K562 (cell line): ENCODE data around the gene CLCF1.

ENCODE experiments used
- BRF1 ChIP-seq: IDR thresholded peaks from 3 replicates; pipeline ENCODE4 v1.6.1; 2011; ENCODE audit warnings: borderline replicate concordance, mild to moderate bottlenecking; ENCODE audit not compliant: insufficient read length; ENCODE audit errors: extremely low read depth
- TF ChIP-seq, protein P1 (sequence below): sonication (generic); formaldehyde crosslinking; IDR thresholded peaks from 2 replicates; pipeline ENCODE4 v1.8.0; 2022; ENCODE audit warnings: mild to moderate bottlenecking, low read depth, missing genetic modification reagents
- TF ChIP-seq, protein P2 (sequence below): conservative IDR thresholded peaks from 2 replicates; pipeline ENCODE4 v1.6.1; 2011; ENCODE audit warnings: low read depth, mild to moderate bottlenecking, low read length; ENCODE audit not compliant: control insufficient read depth

GRCh38 chr11:67406969-67407687, 33.7 kb upstream of the CLCF1 start:
- TF ChIP-seq, protein P1, sequence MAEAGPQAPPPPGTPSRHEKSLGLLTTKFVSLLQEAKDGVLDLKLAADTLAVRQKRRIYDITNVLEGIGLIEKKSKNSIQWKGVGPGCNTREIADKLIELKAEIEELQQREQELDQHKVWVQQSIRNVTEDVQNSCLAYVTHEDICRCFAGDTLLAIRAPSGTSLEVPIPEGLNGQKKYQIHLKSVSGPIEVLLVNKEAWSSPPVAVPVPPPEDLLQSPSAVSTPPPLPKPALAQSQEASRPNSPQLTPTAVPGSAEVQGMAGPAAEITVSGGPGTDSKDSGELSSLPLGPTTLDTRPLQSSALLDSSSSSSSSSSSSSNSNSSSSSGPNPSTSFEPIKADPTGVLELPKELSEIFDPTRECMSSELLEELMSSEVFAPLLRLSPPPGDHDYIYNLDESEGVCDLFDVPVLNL (CRISPR knock-in tag): no peak
- TF ChIP-seq, protein P2, sequence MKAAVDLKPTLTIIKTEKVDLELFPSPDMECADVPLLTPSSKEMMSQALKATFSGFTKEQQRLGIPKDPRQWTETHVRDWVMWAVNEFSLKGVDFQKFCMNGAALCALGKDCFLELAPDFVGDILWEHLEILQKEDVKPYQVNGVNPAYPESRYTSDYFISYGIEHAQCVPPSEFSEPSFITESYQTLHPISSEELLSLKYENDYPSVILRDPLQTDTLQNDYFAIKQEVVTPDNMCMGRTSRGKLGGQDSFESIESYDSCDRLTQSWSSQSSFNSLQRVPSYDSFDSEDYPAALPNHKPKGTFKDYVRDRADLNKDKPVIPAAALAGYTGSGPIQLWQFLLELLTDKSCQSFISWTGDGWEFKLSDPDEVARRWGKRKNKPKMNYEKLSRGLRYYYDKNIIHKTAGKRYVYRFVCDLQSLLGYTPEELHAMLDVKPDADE: no peak
- no peak for TF ChIP-seq BRF1
